PFSK-1 (cell line): ENCODE measurements around the gene TLR10.

Experiments used
- POLR2AphosphoS5 ChIP-seq: IDR thresholded peaks from 2 replicates; pipeline ENCODE4 v1.6.1; 2012; ENCODE audit warnings: low read depth, mild to moderate bottlenecking, control low read depth, low read length, moderate library complexity
- SIN3A ChIP-seq: IDR thresholded peaks from 2 replicates; pipeline ENCODE4 v1.6.1; 2012; ENCODE audit warnings: mild to moderate bottlenecking, low read length, moderate library complexity, borderline replicate concordance; ENCODE audit not compliant: insufficient read depth
- TAF1 ChIP-seq: IDR thresholded peaks from 2 replicates; pipeline ENCODE4 v1.6.1; 2012; ENCODE audit warnings: low read length, control low read depth, borderline replicate concordance; ENCODE audit not compliant: insufficient read depth

DNA sequence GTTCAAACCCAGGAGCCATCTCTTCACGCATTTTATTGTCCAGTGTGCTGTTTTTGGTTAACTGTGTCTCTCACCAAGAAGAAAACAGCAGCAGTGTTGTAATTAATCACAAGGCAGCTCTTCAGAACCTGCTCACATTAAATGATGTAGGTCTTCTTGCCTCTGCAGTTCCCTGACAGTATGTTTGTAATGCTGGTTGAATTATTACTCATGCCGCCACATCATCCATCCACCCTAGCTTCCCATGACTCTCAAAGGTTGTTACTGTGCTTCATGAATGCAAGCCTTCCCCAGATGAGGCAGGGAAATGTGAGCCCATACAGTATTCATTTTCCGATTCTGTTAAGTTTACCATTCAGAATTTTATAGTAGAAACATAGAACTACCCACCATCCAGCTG is 17.4 kb downstream of the TLR10 start:
- no peak for TF ChIP-seq POLR2AphosphoS5
- TF ChIP-seq TAF1 = no peak
- TF ChIP-seq SIN3A = no peak
